Measurements from ENCODE around the gene LRP1. TPM values are rescaled to one million over a fixed set of nuclear protein-coding genes. Genes with fewer than 3 reads are reported as not detected.

The LRP1 gene
- total and polyA plus RNA-seq, 2 of the 4 experiments (the other 2 are of a cell fraction): 73.1 to 142 TPM

DNA sequence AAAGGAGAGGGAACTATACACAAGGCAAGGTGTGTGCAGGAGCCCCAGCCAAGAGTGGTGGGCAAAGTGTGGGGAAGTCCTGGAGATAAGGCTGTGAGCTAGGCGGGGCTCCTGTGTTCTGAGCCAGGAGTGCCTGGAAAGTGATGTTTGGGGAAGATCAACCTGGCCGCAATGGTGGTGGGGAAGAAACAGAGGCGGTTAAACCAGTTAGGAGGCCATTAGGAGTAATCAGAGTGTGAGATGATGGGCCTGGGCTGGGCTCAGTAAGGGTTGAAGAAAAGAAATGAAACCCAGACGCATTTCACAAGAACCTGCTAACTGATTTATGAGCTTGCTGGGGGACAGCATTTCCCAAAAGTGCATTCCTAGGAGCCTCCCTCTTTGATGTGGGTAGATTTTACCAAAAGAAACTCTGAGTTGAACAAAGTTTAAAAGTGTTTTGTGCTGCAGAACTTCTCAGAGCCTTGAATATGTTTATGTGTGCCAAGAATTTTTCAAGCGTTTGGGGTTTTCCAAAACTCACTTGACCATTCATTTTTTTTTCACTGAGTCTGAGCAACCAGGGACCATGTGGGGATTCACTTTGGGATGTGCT is 53.4 kb downstream of the LRP1 start:
- H3K14ac ChIP-seq (replicated peaks; ENCODE audit: low read depth, low read length): no peak overlapping the region
- no peak overlapping the region for H2AK5ac ChIP-seq (ENCODE audit: low read depth, low read length)
- no peak overlapping the region for H2BK20ac ChIP-seq (ENCODE audit: low read depth, low read length)
- no peak overlapping the region for H3K27ac ChIP-seq (ENCODE audit: insufficient read depth, low read length)
- H4K5ac ChIP-seq (ENCODE audit: low read depth, low read length): no peak overlapping the region
- no peak overlapping the region for H3K4me3 ChIP-seq (ENCODE audit: insufficient read depth, low read depth, low read length)
- no peaks in the 10 kb centered on the region for H3K9me1 ChIP-seq (ENCODE audit: insufficient read depth, low read length)
- H3K27me3 ChIP-seq (ENCODE audit: control insufficient read depth, insufficient read depth, low read length): no peaks in the 10 kb centered on the region
- TF ChIP-seq RCOR1 (IDR thresholded peaks at IDR 0.05; ENCODE audit: insufficient replicate concordance, low read length) (no peak), RFX5 (IDR thresholded peaks at IDR 0.05; ENCODE audit: low read depth, low read length) (no peak), SMC3 (IDR thresholded peaks at IDR 0.05; ENCODE audit: low read depth, low read length) (no peak), RAD21 (IDR thresholded peaks at IDR 0.05; ENCODE audit: low read length) (no peak), POLR2A (IDR thresholded peaks at IDR 0.05; ENCODE audit: low read depth, low read length) (no peak), CEBPB (IDR thresholded peaks at IDR 0.05; ENCODE audit: low read depth, low read length) (no peak), NFE2L2 (IDR thresholded peaks at IDR 0.05; ENCODE audit: low read depth, low read length) (no peak), CHD1 (IDR thresholded peaks at IDR 0.05; ENCODE audit: low read depth, low read length) (no peak), MAFK (IDR thresholded peaks at IDR 0.05; ENCODE audit: low read depth, low read length) (no peak)
- TF ChIP-seq, protein P1, sequence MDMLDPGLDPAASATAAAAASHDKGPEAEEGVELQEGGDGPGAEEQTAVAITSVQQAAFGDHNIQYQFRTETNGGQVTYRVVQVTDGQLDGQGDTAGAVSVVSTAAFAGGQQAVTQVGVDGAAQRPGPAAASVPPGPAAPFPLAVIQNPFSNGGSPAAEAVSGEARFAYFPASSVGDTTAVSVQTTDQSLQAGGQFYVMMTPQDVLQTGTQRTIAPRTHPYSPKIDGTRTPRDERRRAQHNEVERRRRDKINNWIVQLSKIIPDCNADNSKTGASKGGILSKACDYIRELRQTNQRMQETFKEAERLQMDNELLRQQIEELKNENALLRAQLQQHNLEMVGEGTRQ (IDR thresholded peaks at IDR 0.05; ENCODE audit: low read depth, low read length): no peak
- H2BK5ac ChIP-seq (ENCODE audit: low read depth, low read length, poor library complexity, severe bottlenecking): no peak overlapping the region
- H3K56ac ChIP-seq (ENCODE audit: extremely low read depth, insufficient read depth, low read length): no peak overlapping the region
- H3K4me2 ChIP-seq (ENCODE audit: low read depth, low read length): no peak overlapping the region
- intact Hi-C loops (cut with micrococcal nuclease): loop anchor here (2.0 kb wide), 1 partner anchor 57 kb away; no protein-coding TSS in a partner anchor
- no peak overlapping the region for H4K91ac ChIP-seq (ENCODE audit: insufficient read depth, low read depth, low read length)
- ChIA-PET POLR2A (ENCODE audit: unreplicated experiment) (no interaction called here), CTCF (interaction anchor here (0.7 kb wide), 1 partner anchor 11 kb away, joined by 4 read pairs; no protein-coding TSS in a partner anchor)
- no peak overlapping the region for H2BK120ac ChIP-seq (ENCODE audit: low read depth, low read length)
- H2AFZ ChIP-seq (replicated peaks; ENCODE audit: low read length, poor library complexity): no peak overlapping the region
- H3K4me1 ChIP-seq (ENCODE audit: control insufficient read depth, insufficient read depth, low read length): no peaks in the 10 kb centered on the region
- H2BK15ac ChIP-seq (ENCODE audit: low read depth, low read length): no peak overlapping the region
- no peak overlapping the region for H3K23ac ChIP-seq (ENCODE audit: low read depth, low read length)
- 68% methylated on average over 3 of the region's 5 CpGs; no CpG with 5 or more reads in 1 of the 2 experiments for WGBS, 2 experiments (ENCODE audit: extremely low coverage in 2 of 2, insufficient read length in 1 of 2)
- in situ Hi-C loops (cut with MboI; ENCODE audit: low sequenced_read_pairs): no loop called here
- no TSS peak for BruUV-seq (replicated peaks)
- no peak overlapping the region for H3K4ac ChIP-seq (ENCODE audit: low read depth, low read length)
- dilution Hi-C loops (cut with HindIII; ENCODE audit: low sequenced_read_pairs, unreplicated experiment): no loop called here
- no peak overlapping the region for H2AK9ac ChIP-seq (replicated peaks; ENCODE audit: low read depth, low read length, poor library complexity)
- peaks cover 24% of the 10 kb centered on the region for H4K20me1 ChIP-seq (ENCODE audit: insufficient read depth, low read length)
- no peak overlapping the region for H4K8ac ChIP-seq (ENCODE audit: low read depth in 2 of 2, low read length in 2 of 2)
- no peak for ATAC-seq (ENCODE audit: low read depth)
- peaks cover 8 to 38% of the 10 kb centered on the region in 2 experiments for H3K79me1 ChIP-seq (ENCODE audit: low read depth in 1 of 2, low read length in 2 of 2)
- DNase-seq: no peak
- H3K9ac ChIP-seq (ENCODE audit: low read depth, low read length): no peak overlapping the region
- H3K9me3 ChIP-seq (ENCODE audit: control insufficient read depth, insufficient read depth, low read length): no peaks in the 10 kb centered on the region
- H3K18ac ChIP-seq (ENCODE audit: low read depth, low read length): no peak overlapping the region
- H3K36me3 ChIP-seq (ENCODE audit: control insufficient read depth, insufficient read depth, low read length): peaks cover 93% of the 10 kb centered on the region

Data from IMR-90 (cell line).